ENCODE results near the gene GDPD3.

DNA sequence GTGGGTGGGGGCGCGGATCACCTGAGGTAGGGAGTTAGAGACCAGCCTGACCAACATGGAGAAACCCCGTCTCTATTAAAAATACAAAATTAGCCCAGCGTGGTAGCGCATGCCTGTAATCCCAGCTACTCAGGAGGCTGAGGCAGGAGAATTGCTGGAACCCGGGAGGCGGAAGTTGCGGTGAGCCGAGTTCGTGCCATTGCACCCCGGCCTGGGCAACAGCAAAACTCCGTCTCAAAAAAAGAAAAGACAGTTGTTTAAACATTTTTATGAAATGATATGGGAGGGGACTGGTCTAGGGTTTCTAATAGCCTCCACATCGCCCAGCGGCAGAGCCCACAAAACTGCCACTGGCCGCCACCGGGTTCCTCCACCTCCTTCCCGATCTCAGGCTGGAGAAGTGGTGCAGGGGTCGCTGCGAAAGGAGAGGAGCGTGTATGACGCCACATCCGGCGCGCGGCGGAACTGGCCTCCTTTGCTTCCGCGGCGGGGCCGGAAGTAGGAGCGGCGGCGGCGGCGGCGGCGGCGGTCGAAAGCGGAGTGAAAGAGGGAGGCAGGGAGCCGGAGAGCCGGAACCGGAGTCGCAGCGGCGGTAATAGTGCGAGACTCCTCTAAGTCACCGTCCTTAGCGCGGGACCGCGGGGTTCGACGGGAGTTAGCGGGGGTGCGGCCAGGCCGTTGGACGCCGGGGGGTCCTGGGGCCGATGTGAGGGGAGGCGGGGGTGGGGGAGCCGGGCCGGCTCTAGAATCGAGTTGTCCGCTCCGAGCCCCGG lies 37.6 kb downstream of the GDPD3 start, which contains the start of gene PPP4C:
- TF ChIP-seq, protein P1, sequence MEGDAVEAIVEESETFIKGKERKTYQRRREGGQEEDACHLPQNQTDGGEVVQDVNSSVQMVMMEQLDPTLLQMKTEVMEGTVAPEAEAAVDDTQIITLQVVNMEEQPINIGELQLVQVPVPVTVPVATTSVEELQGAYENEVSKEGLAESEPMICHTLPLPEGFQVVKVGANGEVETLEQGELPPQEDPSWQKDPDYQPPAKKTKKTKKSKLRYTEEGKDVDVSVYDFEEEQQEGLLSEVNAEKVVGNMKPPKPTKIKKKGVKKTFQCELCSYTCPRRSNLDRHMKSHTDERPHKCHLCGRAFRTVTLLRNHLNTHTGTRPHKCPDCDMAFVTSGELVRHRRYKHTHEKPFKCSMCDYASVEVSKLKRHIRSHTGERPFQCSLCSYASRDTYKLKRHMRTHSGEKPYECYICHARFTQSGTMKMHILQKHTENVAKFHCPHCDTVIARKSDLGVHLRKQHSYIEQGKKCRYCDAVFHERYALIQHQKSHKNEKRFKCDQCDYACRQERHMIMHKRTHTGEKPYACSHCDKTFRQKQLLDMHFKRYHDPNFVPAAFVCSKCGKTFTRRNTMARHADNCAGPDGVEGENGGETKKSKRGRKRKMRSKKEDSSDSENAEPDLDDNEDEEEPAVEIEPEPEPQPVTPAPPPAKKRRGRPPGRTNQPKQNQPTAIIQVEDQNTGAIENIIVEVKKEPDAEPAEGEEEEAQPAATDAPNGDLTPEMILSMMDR (IDR thresholded peaks at IDR 0.05) = peak in 2 of 6 experiments; percentile 21 to 24
- peak in 1 of 4 donors; percentile 28 for TF ChIP-seq EP300 (IDR thresholded peaks at IDR 0.05)
- TF ChIP-seq POLR2A (IDR thresholded peaks at IDR 0.05) = peak in 3 of 4 donors; percentile 63 to 90 (median 80)
